BLaER1 treated with 17β-estradiol and CSF1 and Interleukin-3, amounts not matched to agents 10 nM and 100 nM (cell line): Measurements from ENCODE around the gene LTC4S.
"Not testable (repeated sequence)": the region's sequence is repeated elsewhere in the genome, so short reads cannot be mapped to it uniquely, and the experiment has no call there.

Source experiments
- H3K27ac ChIP-seq, 11 experiments: shearing (Covaris generic); formaldehyde crosslinking; 2 replicates each; pipeline ENCODE4 v1.8.1; 2022
- H3K27me3 ChIP-seq, 11 experiments: shearing (Covaris generic); formaldehyde crosslinking; 2 replicates each; pipeline ENCODE4 v1.8.1; 2022
- H3K36me3 ChIP-seq, 11 experiments: shearing (Covaris generic); formaldehyde crosslinking; 2 replicates each; pipeline ENCODE4 v1.8.1; 2022
- H3K4me1 ChIP-seq, 10 experiments: shearing (Covaris generic); formaldehyde crosslinking; 2 replicates each; pipeline ENCODE4 v1.8.1; 2022
- H3K4me2 ChIP-seq, 11 experiments: shearing (Covaris generic); formaldehyde crosslinking; 2 replicates each; pipeline ENCODE4 v1.8.1; 2022
- H3K4me3 ChIP-seq, 10 experiments: shearing (Covaris generic); formaldehyde crosslinking; 2 replicates each; pipeline ENCODE4 v1.8.1; 2022
- H3K9ac ChIP-seq, 11 experiments: shearing (Covaris generic); formaldehyde crosslinking; 2 replicates each; pipeline ENCODE4 v1.8.1; 2022
- H3K9me3 ChIP-seq, 11 experiments: shearing (Covaris generic); formaldehyde crosslinking; replicated peaks in 1 of 11; 2 replicates each; pipeline ENCODE4 v1.8.1; 2022
- H4K20me1 ChIP-seq, 11 experiments: shearing (Covaris generic); formaldehyde crosslinking; 2 replicates each; pipeline ENCODE4 v1.8.1; 2022
- Cebpa-rat ChIP-seq, 11 experiments: shearing (Covaris generic); IDR thresholded peaks; 2 replicates each; pipeline ENCODE4 v1.8.1; 2022

LTC4S gene

GRCh38 chr5:179834120-179834519 lies 40.3 kb downstream of the LTC4S start:
- Histone ChIP-seq H3K27ac (no peak overlapping the region), H3K9ac (no peak overlapping the region), H3K36me3 (peaks cover 81 to 91% (median 87%) of the 10 kb centered on the region in 11 experiments), H3K4me2 (no peak overlapping the region), H3K4me1 (peaks cover 0 to 8% (median 4%) of the 10 kb centered on the region in 10 experiments; a peak in 8 of 20 replicates), H3K27me3 (no peaks in the 10 kb centered on the region), H4K20me1 (peaks cover 19 to 89% (median 44%) of the 10 kb centered on the region in 11 experiments; a peak in 21 of 22 replicates), H3K9me3 (peaks cover 0 to 40% (median 34%) of the 10 kb centered on the region in 11 experiments; a peak in 17 of 22 replicates), H3K4me3 (no peak overlapping the region)
- no peak for TF ChIP-seq Cebpa-rat (IDR thresholded peaks at IDR 0.05)

- not testable (repeated sequence) for H3K9ac ChIP-seq, H3K27me3 ChIP-seq, H3K27ac ChIP-seq, H3K4me3 ChIP-seq, H3K4me2 ChIP-seq, H3K4me1 ChIP-seq
- Histone ChIP-seq H3K36me3 (peaks cover 75 to 91% (median 85%) of the 10 kb centered on the region in 11 experiments), H4K20me1 (peaks cover 19 to 89% (median 44%) of the 10 kb centered on the region in 11 experiments; a peak in 21 of 22 replicates), H3K9me3 (peaks cover 0 to 33% (median 28%) of the 10 kb centered on the region in 11 experiments; a peak in 17 of 22 replicates)
Measured at GRCh38 chr5:179834871-179835270, 41.1 kb downstream of the LTC4S start.

GRCh38 chr5:179836225-179837019 lies 42.6 kb downstream of the LTC4S start:
- TF ChIP-seq Cebpa-rat (IDR thresholded peaks at IDR 0.05), result no peak
- H3K4me1 ChIP-seq, result peaks cover 0 to 8% (median 3%) of the 10 kb centered on the region in 10 experiments; a peak in 5 of 20 replicates
- H3K9ac ChIP-seq, result peak overlapping the region in 1 of 11 experiments; percentile 24; a peak in 1 of 22 replicates
- no peak overlapping the region for H3K4me3 ChIP-seq
- peaks cover 0 to 24% (median 17%) of the 10 kb centered on the region in 11 experiments; a peak in 15 of 22 replicates for H3K9me3 ChIP-seq
- H3K27me3 ChIP-seq, result no peaks in the 10 kb centered on the region
- H3K4me2 ChIP-seq, result no peak overlapping the region
- H3K27ac ChIP-seq, result peak overlapping the region in 1 of 11 experiments; percentile 40; a peak in 1 of 22 replicates
- peaks cover 19 to 84% (median 44%) of the 10 kb centered on the region in 11 experiments; a peak in 21 of 22 replicates for H4K20me1 ChIP-seq
- H3K36me3 ChIP-seq, result peaks cover 62 to 91% (median 85%) of the 10 kb centered on the region in 11 experiments

- H3K27ac ChIP-seq, result peak overlapping the region in 1 of 11 experiments; percentile 40; a peak in 1 of 22 replicates
- no peak overlapping the region for H3K4me2 ChIP-seq
- no peak for TF ChIP-seq Cebpa-rat (IDR thresholded peaks at IDR 0.05)
- H3K9me3 ChIP-seq, result peaks cover 0 to 19% (median 16%) of the 10 kb centered on the region in 11 experiments; a peak in 15 of 22 replicates
- H3K4me3 ChIP-seq, result no peak overlapping the region
- H3K27me3 ChIP-seq, result no peaks in the 10 kb centered on the region
- H4K20me1 ChIP-seq, result peaks cover 16 to 75% (median 41%) of the 10 kb centered on the region in 11 experiments; a peak in 21 of 22 replicates
- H3K36me3 ChIP-seq, result peaks cover 55 to 89% (median 81%) of the 10 kb centered on the region in 11 experiments
- H3K9ac ChIP-seq, result no peak overlapping the region
- H3K4me1 ChIP-seq, result peaks cover 0 to 10% (median 8%) of the 10 kb centered on the region in 10 experiments; a peak in 13 of 20 replicates
Measured at GRCh38 chr5:179837076-179838011, 43.6 kb downstream of the LTC4S start.

- Histone ChIP-seq H3K9ac (no peak overlapping the region), H3K4me3 (no peak overlapping the region), H3K9me3 (peaks cover 4 to 8% (median 7%) of the 10 kb centered on the region in 11 experiments; a peak in 21 of 22 replicates), H3K4me2 (no peak overlapping the region), H3K27me3 (no peaks in the 10 kb centered on the region), H3K4me1 (peaks cover 0 to 24% (median 13%) of the 10 kb centered on the region in 10 experiments; a peak in 16 of 20 replicates), H3K27ac (no peak overlapping the region), H3K36me3 (peaks cover 36 to 81% (median 74%) of the 10 kb centered on the region in 11 experiments), H4K20me1 (peaks cover 14 to 55% (median 29%) of the 10 kb centered on the region in 11 experiments; a peak in 20 of 22 replicates)
- no peak for TF ChIP-seq Cebpa-rat (IDR thresholded peaks at IDR 0.05)
Measured at GRCh38 chr5:179839328-179840256, 45.8 kb downstream of the LTC4S start.

GRCh38 chr5:179840321-179840720 lies 46.5 kb downstream of the LTC4S start:
- Histone ChIP-seq H3K4me2 (no peak overlapping the region), H3K27ac (no peak overlapping the region), H3K9ac (no peak overlapping the region), H3K36me3 (peaks cover 36 to 88% (median 81%) of the 10 kb centered on the region in 11 experiments), H3K27me3 (no peaks in the 10 kb centered on the region), H3K9me3 (peaks cover 11 to 16% (median 14%) of the 10 kb centered on the region in 11 experiments), H3K4me3 (no peak overlapping the region), H3K4me1 (peaks cover 0 to 24% (median 13%) of the 10 kb centered on the region in 10 experiments; a peak in 16 of 20 replicates), H4K20me1 (peaks cover 14 to 54% (median 29%) of the 10 kb centered on the region in 11 experiments; a peak in 20 of 22 replicates)
- no peak for TF ChIP-seq Cebpa-rat (IDR thresholded peaks at IDR 0.05)

- peaks cover 35 to 88% (median 82%) of the 10 kb centered on the region in 11 experiments for H3K36me3 ChIP-seq
Measured at GRCh38 chr5:179840766-179841165, 47.0 kb downstream of the LTC4S start.

More at GRCh38 chr5:179840766-179841165, 47.0 kb downstream of the LTC4S start:
- Histone ChIP-seq H3K9me3 (peaks cover 16 to 20% (median 19%) of the 10 kb centered on the region in 11 experiments), H3K4me2 (no peak overlapping the region), H3K9ac (no peak overlapping the region), H3K27me3 (no peaks in the 10 kb centered on the region), H4K20me1 (peaks cover 14 to 52% (median 29%) of the 10 kb centered on the region in 11 experiments; a peak in 20 of 22 replicates), H3K27ac (no peak overlapping the region), H3K4me3 (no peak overlapping the region), H3K4me1 (peaks cover 0 to 24% (median 13%) of the 10 kb centered on the region in 10 experiments; a peak in 16 of 20 replicates)
- TF ChIP-seq Cebpa-rat (IDR thresholded peaks at IDR 0.05), result no peak
